AG08396 (cell line): Measurements from ENCODE around the gene ZNF776.
A peak's percentile ranks its signal among the peaks of the same experiment; 100 is the strongest.
"Not testable (repeated sequence)": the region's sequence is repeated elsewhere in the genome, so short reads cannot be mapped to it uniquely, and the experiment has no call there.

Source experiments
- DNase-seq: peaks from one replicate; pipeline ENCODE4 v3.0.0; 2012; ENCODE audit warnings: low spot score, mixed read lengths

ZNF776 gene

DNA sequence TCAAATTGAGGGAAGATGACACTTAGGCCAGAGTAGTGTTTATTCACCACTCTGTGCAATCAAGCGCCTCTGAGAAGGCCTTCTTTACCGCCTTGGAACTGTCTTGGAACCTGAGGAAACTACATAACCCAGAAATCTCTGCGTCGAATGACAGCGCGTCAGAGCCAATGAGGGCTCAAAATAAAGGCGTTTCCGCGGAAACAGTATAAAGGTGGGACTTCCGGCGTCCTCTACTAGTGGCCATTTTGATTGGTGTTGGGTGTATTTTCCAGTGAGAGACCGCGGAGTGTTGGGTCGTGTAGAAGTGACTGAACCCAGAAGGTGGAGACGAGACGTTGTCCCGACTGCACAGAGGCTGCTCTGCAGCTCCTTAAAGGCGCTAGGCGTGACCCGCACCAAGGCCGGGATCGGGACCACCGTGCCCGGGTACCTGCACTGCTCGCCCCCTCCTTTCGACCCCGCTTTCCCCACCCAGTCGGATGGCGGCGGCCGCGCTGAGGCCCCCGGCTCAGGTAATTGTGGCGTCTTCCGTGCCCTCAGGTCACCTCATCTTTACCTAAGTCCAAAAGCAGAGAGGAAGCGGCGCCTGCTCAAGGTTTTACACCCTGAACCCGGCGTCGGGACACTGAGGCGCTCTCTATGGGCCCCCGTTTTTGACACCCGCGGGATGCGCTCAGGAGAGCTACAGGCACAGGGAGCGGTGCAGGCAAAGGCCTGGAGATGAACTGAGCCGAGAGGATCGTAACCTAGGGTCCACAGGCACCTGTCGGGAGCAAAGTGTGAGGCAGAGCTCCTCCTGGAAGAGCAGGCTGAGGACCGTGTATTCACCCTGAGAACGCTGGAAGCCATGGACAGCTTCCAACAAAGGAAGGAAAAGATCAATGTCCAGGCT is at the start of gene ZNF776:
TSS of gene ZNF776 (plus strand) at position 236 of the 892 bp plus-strand sequence. CDS start at position 480, 244 bp downstream.
- DNase-seq, result peak; percentile 93

DNA sequence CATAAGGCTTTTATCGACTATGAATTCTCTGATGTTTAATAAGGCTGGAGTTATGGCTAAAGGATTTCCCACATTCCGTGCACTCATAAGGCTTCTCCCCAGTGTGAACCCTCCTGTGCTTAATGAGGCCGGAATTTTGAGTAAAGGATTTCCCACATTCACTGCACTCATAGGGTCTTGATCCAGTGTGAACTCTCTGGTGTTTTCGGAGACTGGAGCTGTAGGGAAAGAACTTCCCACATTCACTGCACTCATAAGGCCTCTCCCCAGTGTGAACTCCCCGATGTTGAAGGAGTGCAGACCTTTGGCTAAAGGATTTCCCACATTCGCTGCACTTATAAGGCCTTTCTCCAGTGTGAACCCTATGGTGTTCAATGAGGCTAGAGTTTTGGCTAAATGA is 45.0 kb upstream of the ZNF776 start:
- DNase-seq, result no peak

DNA sequence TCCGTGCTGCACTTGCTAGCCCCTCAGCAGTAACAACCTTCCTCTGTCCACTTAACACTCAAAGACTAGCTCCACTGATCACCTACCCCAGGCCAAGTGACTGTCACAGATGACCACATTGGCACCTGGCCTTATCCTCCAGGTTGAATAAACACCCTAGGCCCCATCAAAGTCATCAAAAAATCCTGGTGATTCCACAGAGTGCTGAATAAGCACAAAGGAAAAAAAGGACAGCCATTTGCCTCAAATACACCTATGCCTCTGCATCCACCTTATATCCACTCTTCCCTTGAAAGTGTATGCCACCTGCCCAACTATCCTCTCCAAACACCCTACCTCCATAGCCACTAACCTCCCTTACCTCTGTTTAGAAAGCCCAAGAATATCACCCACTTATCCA is 40.3 kb upstream of the ZNF776 start:
- no peak for DNase-seq

DNA sequence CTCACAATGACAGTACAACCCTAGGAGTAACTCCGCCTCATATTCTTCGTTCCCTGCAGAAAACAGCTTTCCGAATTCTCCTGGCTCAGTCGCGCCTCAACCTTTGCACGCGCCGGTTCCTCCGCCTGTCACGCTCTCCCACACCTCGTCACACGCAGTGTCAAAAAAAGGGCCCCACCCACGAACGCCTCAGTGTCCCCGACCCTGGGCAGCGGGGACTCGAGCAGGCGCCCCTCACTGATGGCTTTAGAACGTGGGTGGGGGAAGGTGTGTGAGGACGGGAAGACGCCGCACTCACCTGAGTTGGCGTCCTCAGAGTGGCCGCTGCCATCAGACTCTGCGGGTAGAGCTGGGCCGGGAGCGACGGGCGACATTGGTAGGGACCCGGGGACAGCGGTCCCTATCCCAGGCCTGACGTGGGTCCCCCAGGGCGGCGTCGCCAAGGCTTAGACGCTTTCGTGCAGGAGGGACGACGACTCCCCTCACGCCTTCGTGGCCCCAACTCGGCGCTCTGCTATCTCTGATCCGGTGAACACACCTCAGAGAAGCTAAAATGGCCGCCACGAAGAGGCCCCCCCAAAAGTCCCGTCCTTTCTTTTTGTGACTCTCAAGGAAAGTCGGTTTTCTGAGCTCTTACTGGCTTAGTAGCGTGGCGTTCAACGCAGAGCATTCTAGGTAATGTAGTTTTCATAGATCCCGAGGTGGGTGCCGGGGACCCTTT is 37.8 kb upstream of the ZNF776 start, which contains the start of gene ZNF154:
TSS of gene ZNF154 (minus strand) at position 564 of the 721 bp plus-strand sequence. CDS start at position 331, 233 bp downstream.
- peak; percentile 63 for DNase-seq

DNA sequence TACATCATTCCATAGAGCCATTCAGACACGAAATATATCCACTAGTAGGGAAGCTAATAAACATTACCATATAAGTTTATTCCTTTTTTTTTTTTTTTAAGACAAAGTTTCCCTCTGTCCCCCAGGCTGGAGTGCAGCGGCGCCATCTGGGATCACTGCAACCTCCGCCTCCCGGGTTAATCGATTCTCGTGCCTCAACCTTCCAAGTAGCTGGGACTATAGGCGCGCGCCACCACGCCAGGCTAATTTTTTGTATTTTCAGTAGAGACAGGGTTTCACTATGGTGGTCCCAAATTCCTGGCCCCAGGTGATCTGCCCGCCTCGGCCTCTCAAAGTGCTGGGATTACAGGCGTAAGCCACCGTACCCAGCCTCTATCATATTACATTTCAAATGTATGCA is 37.0 kb upstream of the ZNF776 start:
- no peak for DNase-seq

DNA sequence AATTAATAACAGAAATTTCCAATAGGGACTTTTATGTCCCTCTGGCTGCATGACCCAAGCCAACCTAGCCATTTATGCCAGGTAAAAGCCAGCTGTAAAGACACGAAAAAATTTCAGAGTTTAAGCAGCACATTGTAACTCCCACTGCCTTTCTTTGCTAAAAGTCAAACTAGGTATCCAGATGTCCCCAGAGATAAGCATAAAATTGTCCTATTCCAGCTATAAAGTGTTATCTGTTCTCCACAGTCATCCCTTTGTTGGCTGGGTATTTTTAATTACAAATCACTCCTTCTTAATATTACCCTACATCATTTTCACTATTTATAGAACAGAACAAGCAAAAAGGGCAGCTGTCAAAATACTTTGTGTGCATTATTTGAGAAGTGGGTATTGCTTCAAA is 34.4 kb upstream of the ZNF776 start:
- DNase-seq, result no peak

DNA sequence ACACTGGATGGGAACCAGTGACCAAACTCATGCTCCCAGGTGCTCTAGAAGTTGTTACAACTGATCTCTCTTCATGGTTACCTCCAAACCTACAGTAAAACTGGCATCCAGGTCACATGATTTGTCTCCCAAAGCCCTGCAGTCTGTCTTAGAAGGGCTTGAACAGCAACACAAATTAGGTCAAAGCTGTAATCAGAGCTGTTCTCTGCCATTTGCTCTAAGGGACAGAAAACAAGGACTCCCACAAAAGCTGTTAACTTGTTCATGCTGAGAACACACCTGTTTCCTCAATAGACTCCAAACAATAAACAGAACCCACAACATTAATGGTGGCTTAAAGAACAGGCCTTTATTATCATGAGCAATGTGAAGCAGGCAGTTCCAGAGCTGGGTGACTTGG is 27.2 kb upstream of the ZNF776 start:
- no peak for DNase-seq

DNA sequence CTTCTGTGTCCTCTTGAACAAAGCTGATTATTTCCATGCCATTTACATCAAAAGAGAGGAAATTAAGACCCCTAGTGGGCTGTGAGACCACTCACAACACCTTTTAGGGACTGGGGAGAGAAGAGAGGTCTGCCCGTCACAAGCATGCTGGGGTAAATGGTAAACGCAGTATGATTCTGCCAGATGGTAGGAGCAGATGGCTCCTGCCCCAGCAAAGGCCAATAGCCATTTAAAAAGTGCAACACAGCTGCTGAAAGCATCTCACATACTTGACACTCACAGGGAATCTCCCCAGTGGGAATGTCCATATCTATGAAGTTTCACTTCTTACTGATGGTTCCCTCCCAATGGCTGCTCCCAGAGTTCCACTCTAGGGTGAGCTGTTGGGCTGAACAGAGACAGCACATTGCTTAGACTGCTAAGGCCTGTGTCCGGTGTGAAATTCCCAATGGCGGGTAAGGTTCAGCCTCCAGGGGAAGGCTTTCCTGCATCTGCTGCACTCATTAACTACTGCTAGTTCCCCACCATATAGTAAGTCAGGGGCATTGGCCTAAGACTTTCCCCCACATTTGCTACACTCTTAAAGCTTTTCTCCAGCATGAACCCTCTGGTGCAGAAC is 26.6 kb upstream of the ZNF776 start:
- DNase-seq, result no peak

DNA sequence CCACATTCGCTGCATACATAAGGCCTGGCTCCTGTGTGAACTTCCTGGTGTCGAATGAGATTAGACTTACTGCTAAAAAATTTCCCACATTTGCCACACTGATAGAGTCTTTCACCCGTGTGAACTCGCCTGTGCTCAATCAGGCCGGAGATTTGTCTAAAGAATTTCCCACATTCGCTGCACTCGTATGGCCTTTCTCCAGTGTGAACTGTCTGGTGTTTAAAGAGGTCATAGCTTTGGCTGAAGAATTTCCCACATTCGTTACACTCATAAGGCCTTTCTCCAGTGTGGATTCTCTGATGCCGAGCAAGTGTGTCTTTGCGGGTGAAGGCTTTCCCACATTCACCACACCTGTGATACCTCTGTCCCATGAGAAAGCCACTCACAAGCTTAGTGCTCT is 25.7 kb upstream of the ZNF776 start:
- no peak for DNase-seq

DNA sequence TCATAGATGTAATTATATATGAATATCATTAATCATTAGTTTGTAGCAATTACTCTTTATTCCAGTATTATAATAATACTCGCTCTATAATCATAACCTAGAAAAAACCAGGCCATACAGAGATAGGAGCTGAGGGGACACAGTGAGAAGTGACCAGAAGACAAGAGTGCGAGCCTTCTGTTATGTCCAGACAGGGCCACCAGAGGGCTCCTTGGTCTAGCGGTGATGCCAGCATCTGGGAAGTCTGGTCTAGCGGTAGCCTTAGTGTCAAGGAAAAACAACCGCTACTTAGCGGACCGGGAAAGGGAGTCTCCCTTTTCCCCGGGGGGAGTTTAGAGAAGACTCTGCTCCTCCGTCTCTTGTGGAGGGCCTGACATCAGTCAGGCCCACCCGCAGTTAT is 8.3 kb upstream of the ZNF776 start:
- DNase-seq, result not testable (repeated sequence)

DNA sequence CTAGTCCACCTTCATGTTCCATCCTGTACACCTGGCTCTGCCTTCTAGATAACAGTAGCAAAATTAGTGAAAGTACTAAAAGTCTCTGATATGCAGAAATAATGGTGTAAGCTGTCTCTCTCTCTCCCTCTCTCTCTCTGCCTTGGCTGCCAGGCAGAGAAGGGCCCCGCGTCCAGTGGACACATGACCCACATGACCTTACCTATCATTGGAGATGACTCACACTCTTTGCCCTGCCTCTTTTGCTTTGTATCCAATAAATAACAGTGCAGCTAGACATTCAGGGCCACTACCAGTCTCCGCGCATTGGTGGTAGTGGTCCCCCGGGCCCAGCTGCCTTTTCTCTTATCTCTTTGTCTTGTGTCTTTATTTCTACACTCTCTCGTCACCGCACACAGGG is 7.8 kb upstream of the ZNF776 start:
- not testable (repeated sequence) for DNase-seq

DNA sequence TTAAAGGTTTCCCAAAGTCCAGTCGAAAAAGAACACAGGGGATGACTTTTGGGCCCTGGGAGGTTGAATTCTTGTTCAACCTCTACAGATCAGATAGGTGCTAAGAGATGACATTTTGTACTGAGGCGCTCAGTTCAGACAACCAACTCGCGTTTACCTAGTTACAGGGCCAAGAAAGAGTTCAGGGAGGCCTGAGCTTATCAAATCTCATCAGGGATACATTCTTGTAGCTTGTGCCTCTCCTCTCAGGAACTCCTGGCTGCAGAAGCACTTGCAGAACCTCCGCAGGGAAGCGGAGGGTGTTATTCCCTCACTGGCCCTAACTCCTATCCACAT is 825 bp downstream of the ZNF776 start:
- no peak for DNase-seq

DNA sequence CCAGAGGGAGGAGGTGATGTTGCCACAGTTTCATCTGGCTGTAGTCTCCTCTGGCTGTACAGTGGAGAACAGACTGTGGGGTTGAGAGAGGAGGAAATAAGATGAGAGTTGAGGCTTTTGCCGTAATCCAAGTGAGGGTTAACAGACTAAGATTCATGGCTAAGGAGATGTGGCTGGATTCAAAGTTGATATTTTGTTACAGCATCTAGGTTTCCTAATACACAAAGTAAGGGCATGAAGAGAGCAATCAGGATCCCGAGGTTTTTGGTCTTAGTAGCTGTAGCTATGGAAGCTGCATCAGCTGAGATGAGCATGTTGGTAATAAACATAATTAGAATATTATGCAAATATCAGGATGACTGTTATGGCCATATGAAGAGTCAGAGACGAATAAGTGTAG is 1.4 kb downstream of the ZNF776 start:
- DNase-seq, result no peak

DNA sequence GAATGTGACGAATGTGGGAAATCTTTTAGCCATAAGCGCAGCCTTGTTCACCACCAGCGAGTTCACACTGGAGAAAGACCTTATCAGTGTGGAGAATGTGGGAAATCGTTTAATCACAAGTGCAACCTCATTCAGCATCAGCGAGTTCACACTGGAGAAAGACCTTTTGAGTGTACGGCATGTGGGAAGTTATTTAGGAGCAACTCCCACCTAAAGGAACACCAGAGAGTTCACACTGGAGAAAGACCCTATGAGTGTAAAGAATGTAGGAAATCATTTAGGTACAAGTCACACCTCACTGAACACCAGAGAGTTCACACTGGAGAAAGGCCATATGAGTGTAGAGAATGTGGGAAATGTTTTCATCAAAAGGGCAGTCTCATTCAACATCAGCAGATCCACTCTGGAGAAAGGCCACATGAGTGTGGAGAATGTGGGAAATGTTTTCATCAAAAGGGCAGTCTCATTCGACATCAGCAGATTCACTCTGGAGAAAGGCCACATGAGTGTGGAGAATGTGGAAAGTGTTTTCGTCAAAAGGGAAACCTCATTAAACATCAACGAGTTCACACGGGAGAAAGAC is 7.6 kb downstream of the ZNF776 start:
- no peak for DNase-seq

DNA sequence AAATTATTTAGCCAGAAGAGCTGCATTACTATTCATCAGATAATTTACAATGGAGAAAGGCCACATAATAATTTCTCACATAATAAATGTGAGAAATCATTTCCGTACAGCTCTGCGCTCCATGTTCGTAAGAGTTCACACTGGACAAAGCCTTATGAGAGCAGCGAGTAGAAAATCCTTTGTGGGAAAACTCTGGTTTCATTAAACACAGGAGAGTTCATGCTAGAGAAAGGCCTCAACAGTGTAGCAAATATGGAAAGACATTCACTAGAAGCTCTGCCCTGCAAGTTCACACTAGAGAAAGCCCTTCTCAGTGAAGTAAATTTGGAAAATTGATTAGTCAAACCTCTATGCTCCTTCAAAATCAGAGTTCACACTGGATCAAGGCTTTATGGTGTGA is 8.4 kb downstream of the ZNF776 start:
- DNase-seq, result no peak

DNA sequence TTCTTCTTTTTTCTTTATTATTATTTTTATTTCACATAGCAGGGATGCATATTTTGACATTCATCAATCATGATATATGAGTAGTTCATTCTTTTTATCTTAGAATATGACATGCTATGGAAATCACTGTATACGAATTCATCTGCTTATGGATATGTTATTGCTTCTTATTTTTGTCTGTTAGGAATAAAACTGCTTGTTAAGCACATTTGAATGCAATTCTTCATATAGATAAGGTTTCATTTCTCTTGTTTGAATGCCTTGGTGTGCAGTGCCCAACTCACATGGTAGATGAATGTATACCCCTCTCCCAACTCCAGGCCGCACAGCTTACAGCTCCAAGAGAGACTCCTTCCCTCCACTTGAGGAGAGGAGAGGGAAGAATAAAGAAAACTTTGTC is 11.3 kb downstream of the ZNF776 start:
- no peak for DNase-seq

DNA sequence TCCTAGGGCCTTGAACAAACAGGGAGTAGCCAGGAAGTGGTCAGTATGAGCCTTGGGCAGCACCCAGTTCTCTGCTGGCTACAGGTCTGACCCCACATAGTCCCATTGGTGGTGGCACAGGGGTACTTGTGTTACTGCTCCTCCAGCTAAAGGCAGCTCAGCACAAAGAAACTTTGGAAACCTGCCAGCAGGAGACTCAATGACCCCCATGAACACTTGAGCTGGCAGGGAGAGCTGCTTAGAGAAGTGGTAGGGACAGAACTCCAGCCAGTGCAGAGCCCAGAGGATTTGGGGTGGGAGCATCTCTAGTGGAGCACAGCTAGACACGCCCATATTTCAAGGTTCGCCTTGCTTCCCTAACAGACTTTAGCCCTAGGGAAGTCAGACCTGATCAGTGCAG is 12.5 kb downstream of the ZNF776 start:
- DNase-seq, result no peak

DNA sequence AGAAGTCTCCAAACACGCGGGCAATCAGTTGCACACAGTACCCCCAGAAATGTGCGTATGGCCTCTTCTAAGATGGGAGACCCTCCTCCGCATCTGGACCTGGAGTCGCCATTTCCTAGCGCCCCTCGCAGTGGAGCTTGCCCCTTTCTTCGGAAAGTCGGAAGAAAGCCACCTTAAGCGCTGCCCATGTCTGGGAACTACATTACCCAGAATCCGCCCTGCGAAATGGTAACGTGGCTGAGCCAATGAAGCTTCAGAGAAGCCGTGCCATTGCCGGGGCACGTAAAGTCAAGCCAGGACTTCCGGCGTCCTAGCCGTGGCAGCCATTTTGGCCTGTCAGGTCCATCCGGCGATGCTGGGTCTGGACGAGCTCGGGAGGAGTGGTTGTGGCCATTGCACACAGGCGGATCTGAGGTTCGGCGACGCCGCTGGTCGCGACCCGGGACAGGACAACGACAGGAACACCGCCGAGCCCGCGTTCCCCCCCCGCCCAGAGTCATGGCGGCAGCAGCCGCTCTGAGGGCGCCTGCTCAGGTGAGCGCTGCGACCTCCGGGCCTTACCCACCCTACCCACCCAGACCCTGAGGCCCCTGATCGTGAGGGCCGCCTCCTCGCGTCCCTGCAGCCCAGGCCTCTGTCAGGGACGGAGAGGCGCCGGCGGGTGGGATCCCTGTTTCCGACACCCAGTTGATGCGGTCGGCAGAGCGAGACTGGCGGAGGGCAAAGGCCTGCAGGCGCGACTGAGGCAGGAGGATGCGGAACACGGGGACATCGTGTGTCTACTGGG is 22.9 kb downstream of the ZNF776 start, which contains the start of gene ZNF586:
TSS of gene ZNF586 (plus strand) at position 332 of the 787 bp plus-strand sequence. CDS start at position 499, 167 bp downstream.
- peak; percentile 93 for DNase-seq

DNA sequence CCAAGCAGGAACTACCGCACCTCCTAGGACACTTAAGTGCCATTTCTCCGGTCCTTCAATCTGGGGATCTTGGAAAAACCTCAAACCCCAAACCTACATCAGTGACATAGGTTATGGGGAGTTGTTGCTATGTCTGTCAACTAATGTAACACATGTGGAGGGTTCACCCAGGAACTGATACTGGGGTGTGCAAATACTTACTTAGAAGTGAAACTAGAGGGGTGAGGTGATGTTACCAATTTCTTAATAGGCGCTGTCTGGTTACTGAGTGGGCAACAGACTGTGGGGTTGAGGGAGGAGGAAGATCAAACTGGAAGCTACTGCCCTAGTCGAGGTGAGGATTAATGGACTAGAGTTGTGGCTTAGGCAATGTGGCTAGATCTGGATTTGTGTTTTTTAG is 24.8 kb downstream of the ZNF776 start:
- DNase-seq, result no peak

DNA sequence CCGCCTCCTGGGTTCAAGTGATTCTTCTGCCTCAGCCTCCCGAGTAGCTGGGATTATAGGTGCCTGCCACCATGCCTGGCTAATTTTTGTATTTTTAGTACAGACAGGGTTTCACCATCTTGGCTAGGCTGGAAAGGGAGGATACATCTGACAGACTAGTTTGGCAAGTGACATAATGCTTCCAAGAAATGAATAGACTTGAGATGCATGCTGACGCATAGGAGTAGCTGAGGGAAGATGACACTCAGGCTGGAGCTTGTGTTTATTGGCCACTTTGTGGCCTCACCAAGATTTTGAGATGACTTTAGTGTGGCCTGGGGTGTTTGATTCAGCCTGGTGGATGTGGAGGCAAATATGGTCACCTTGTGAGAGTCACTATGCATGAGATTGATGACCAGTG is 26.9 kb downstream of the ZNF776 start:
- DNase-seq, result no peak

DNA sequence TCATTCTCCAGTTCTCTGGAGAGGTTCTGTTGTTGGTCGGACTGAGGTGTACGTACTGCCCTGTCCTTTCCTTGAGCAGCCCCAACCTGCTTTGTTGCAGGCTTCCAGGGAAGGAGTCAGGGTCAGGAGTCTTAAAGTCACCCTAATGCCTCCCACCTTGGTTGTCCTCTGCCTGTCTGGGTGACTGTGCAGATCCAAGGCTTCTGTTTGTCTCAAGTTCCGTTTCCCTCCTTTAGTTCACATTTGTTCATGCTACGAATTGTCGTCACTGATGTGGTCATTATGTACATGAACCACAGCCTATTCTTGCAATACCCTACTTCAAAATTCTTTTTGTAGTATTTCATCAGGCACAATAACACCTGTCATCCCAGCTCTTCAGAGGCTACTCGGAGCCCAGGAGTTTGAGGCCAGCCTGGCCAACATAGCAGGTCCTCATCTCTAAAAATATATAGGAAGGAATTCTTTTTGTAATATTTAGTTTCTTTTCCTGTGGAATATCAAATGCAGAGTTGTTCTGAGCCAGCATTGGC is 30.2 kb downstream of the ZNF776 start:
- DNase-seq, result no peak
